D341Med (cell line): ENCODE results near the gene RNU1-2.
"Not testable (repeated sequence)": the region's sequence is repeated elsewhere in the genome, so short reads cannot be mapped to it uniquely, and the experiment has no call there.

Source experiments
- DNase-seq: peaks from one replicate; pipeline ENCODE4 v3.0.0; 2012; ENCODE audit warnings: low spot score

The RNU1-2 gene

GRCh38 chr1:16927256-16927655 is 31.5 kb downstream of the RNU1-2 start:
- no peak for DNase-seq

- no peak for DNase-seq
These were observed 32.1 kb downstream of the RNU1-2 start for GRCh38 chr1:16927711-16928485.

- not testable (repeated sequence) for DNase-seq
These were observed 33.6 kb downstream of the RNU1-2 start for GRCh38 chr1:16929146-16930041.

GRCh38 chr1:16931206-16931934 is 35.6 kb downstream of the RNU1-2 start:
- DNase-seq, result not testable (repeated sequence)

GRCh38 chr1:16933945-16934344 is 38.2 kb downstream of the RNU1-2 start:
- DNase-seq, result not testable (repeated sequence)

GRCh38 chr1:16936580-16936979 is 40.8 kb downstream of the RNU1-2 start:
- DNase-seq, result not testable (repeated sequence)

- no peak for DNase-seq
These were observed 42.9 kb downstream of the RNU1-2 start for GRCh38 chr1:16938351-16939321.

GRCh38 chr1:16939386-16940180 is 43.8 kb downstream of the RNU1-2 start:
- DNase-seq, result not testable (repeated sequence)

GRCh38 chr1:16944038-16944437 is 48.3 kb downstream of the RNU1-2 start:
- DNase-seq, result no peak

GRCh38 chr1:16945512-16945911 is 49.7 kb downstream of the RNU1-2 start:
- not testable (repeated sequence) for DNase-seq
